Measurements from ENCODE around the gene RETREG1. TPM values are rescaled to one million over a fixed set of nuclear protein-coding genes. Genes with fewer than 3 reads are reported as not detected.

RETREG1 gene
- polyA plus RNA-seq, 1 of the 3 experiments (the other 2 are of a cell fraction): 0.43 TPM

- Histone ChIP-seq H3K4me2 (no peak overlapping the region), H3K27me3 (ENCODE audit: insufficient read depth) (no peaks in the 10 kb centered on the region; the same call in 1 of the 2 replicates), H3K4me3 (ENCODE audit: low read depth in 2 of 2, low read length in 1 of 2) (no peak overlapping the region), H2AFZ (ENCODE audit: low read depth) (no peak overlapping the region), H4K20me1 (ENCODE audit: insufficient read depth) (no peaks in the 10 kb centered on the region), H3K9ac (no peak overlapping the region), H3K4me1 (ENCODE audit: control insufficient read depth in 1 of 2, insufficient read depth in 2 of 2, low read depth in 1 of 2, low read length in 1 of 2) (no peaks in the 10 kb centered on the region), H3K9me2 (no peaks in the 10 kb centered on the region), H3K9me3 (no peaks in the 10 kb centered on the region), H3K36me3 (replicated peaks in 1 of 2; ENCODE audit: control insufficient read depth in 1 of 2, insufficient read depth in 2 of 2, low read length in 1 of 2) (no peaks in the 10 kb centered on the region), H3K27ac (ENCODE audit: low read depth in 2 of 2, low read length in 1 of 2) (no peak overlapping the region), H3K79me2 (ENCODE audit: insufficient read depth) (no peaks in the 10 kb centered on the region), H3F3A (replicated peaks; ENCODE audit: insufficient read depth) (no peaks in the 10 kb centered on the region)
- DNase-seq: no peak
- no peak for TF ChIP-seq EZH2phosphoT487 (IDR thresholded peaks at IDR 0.05; ENCODE audit: borderline replicate concordance, low read depth)
- TF ChIP-seq RCOR1 (IDR thresholded peaks at IDR 0.05; ENCODE audit: low read length): no peak
- TF ChIP-seq YY1 (IDR thresholded peaks at IDR 0.05; ENCODE audit: low read depth): no peak
- no peak for TF ChIP-seq SMC3 (IDR thresholded peaks at IDR 0.05; ENCODE audit: low read depth, low read length)
- TF ChIP-seq, protein P1, sequence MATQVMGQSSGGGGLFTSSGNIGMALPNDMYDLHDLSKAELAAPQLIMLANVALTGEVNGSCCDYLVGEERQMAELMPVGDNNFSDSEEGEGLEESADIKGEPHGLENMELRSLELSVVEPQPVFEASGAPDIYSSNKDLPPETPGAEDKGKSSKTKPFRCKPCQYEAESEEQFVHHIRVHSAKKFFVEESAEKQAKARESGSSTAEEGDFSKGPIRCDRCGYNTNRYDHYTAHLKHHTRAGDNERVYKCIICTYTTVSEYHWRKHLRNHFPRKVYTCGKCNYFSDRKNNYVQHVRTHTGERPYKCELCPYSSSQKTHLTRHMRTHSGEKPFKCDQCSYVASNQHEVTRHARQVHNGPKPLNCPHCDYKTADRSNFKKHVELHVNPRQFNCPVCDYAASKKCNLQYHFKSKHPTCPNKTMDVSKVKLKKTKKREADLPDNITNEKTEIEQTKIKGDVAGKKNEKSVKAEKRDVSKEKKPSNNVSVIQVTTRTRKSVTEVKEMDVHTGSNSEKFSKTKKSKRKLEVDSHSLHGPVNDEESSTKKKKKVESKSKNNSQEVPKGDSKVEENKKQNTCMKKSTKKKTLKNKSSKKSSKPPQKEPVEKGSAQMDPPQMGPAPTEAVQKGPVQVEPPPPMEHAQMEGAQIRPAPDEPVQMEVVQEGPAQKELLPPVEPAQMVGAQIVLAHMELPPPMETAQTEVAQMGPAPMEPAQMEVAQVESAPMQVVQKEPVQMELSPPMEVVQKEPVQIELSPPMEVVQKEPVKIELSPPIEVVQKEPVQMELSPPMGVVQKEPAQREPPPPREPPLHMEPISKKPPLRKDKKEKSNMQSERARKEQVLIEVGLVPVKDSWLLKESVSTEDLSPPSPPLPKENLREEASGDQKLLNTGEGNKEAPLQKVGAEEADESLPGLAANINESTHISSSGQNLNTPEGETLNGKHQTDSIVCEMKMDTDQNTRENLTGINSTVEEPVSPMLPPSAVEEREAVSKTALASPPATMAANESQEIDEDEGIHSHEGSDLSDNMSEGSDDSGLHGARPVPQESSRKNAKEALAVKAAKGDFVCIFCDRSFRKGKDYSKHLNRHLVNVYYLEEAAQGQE (IDR thresholded peaks at IDR 0.05; ENCODE audit: low read depth, low read length): no peak
- TF ChIP-seq, protein P2, sequence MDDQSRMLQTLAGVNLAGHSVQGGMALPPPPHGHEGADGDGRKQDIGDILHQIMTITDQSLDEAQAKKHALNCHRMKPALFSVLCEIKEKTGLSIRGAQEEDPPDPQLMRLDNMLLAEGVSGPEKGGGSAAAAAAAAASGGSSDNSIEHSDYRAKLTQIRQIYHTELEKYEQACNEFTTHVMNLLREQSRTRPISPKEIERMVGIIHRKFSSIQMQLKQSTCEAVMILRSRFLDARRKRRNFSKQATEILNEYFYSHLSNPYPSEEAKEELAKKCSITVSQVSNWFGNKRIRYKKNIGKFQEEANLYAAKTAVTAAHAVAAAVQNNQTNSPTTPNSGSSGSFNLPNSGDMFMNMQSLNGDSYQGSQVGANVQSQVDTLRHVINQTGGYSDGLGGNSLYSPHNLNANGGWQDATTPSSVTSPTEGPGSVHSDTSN (IDR thresholded peaks at IDR 0.05): no peak
- TF ChIP-seq EP300 (IDR thresholded peaks at IDR 0.05; ENCODE audit: borderline replicate concordance in 1 of 2, low read depth in 1 of 2, low read length in 1 of 2): no peak
- TF ChIP-seq TCF12 (IDR thresholded peaks at IDR 0.05): no peak
- POLR2A ChIA-PET: no interaction called here
- WGBS (ENCODE audit: low lambda C conversion rate): 83% methylated on average over 1 of the region's 1 CpG
- CTCF ChIA-PET: interaction anchor here (1.1 kb wide), 1 partner anchor 27 kb away, joined by 4 read pairs; no protein-coding TSS in a partner anchor
These were observed 10.2 kb downstream of the RETREG1 start for GRCh38 chr5:16606628-16607027.

DNA sequence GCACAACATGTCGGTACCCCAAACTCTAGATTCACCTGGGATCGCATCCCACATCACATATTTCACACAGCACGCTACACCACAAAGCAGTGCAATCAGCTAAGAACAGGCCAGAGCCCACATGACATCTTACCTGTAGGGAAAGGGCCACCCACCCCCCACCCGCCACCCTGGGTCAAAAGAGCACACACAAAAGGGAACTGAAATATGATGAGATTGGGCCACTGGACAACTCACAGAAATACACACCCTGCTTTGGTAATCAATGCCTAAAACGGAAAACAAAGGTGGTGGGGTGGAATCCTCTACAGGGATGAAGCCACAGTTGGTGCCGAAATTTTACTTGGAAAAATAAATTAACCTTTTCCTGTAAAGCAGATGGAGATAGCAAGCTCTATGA lies 13.1 kb downstream of the RETREG1 start:
- WGBS (ENCODE audit: low lambda C conversion rate): 68% methylated on average over 6 of the region's 6 CpGs
- H3K79me2 ChIP-seq (ENCODE audit: insufficient read depth): no peaks in the 10 kb centered on the region
- peaks cover 0 to 3% of the 10 kb centered on the region in 2 experiments; a peak in 1 of 4 replicates for H3K4me1 ChIP-seq (ENCODE audit: control insufficient read depth in 1 of 2, insufficient read depth in 2 of 2, low read depth in 1 of 2, low read length in 1 of 2)
- no peak overlapping the region for H3K4me3 ChIP-seq (ENCODE audit: low read depth in 2 of 2, low read length in 1 of 2)
- no peaks in the 10 kb centered on the region for H3F3A ChIP-seq (replicated peaks; ENCODE audit: insufficient read depth)
- no peaks in the 10 kb centered on the region for H4K20me1 ChIP-seq (ENCODE audit: insufficient read depth)
- H3K27ac ChIP-seq (ENCODE audit: low read depth in 2 of 2, low read length in 1 of 2): no peak overlapping the region
- DNase-seq: no peak
- H3K9me3 ChIP-seq: no peaks in the 10 kb centered on the region
- TF ChIP-seq MXI1 (IDR thresholded peaks at IDR 0.05; ENCODE audit: low read depth, low read length) (no peak), NFIC (IDR thresholded peaks at IDR 0.05; ENCODE audit: borderline replicate concordance) (no peak), TCF12 (IDR thresholded peaks at IDR 0.05) (no peak), GATA2 (CRISPR knock-in tag; IDR thresholded peaks at IDR 0.05) (no peak), POLR2AphosphoS5 (IDR thresholded peaks at IDR 0.05; ENCODE audit: low read depth, low read length) (no peak), SIN3A (IDR thresholded peaks at IDR 0.05; ENCODE audit: borderline replicate concordance, low read depth, low read length) (no peak), EZH2phosphoT487 (IDR thresholded peaks at IDR 0.05; ENCODE audit: borderline replicate concordance, low read depth) (no peak), YY1 (IDR thresholded peaks at IDR 0.05; ENCODE audit: low read depth) (no peak), RAD21 (IDR thresholded peaks at IDR 0.05; ENCODE audit: low read length) (no peak)
- TF ChIP-seq, protein P2 (IDR thresholded peaks at IDR 0.05): no peak
- H3K36me3 ChIP-seq (replicated peaks in 1 of 2; ENCODE audit: control insufficient read depth in 1 of 2, insufficient read depth in 2 of 2, low read length in 1 of 2): no peaks in the 10 kb centered on the region
- POLR2A ChIA-PET: interaction anchor here (1.1 kb wide), 1 partner anchor 13 kb away, joined by 3 read pairs; the partner anchor contains the start of gene RETREG1
- H2AFZ ChIP-seq (ENCODE audit: low read depth): no peak overlapping the region
- H3K27me3 ChIP-seq (ENCODE audit: insufficient read depth): no peaks in the 10 kb centered on the region; the same call in 1 of the 2 replicates
- no peak overlapping the region for H3K9ac ChIP-seq
- CTCF ChIA-PET: interaction anchor here (1.5 kb wide), 1 partner anchor 63 kb away, joined by 3 read pairs; no protein-coding TSS in a partner anchor
- H3K9me2 ChIP-seq: no peaks in the 10 kb centered on the region
- no peak overlapping the region for H3K4me2 ChIP-seq

Measured in SK-N-SH (cell line).